HG03066 (cell line): ENCODE results near the gene SPDYE5.

ENCODE experiments used
- ATAC-seq: cut with Tn5 transposase; IDR thresholded peaks from one replicate; pipeline ENCODE4 v1.9.1; 2021; ENCODE audit warnings: low read depth; ENCODE audit not compliant: unreplicated experiment

SPDYE5 gene

DNA sequence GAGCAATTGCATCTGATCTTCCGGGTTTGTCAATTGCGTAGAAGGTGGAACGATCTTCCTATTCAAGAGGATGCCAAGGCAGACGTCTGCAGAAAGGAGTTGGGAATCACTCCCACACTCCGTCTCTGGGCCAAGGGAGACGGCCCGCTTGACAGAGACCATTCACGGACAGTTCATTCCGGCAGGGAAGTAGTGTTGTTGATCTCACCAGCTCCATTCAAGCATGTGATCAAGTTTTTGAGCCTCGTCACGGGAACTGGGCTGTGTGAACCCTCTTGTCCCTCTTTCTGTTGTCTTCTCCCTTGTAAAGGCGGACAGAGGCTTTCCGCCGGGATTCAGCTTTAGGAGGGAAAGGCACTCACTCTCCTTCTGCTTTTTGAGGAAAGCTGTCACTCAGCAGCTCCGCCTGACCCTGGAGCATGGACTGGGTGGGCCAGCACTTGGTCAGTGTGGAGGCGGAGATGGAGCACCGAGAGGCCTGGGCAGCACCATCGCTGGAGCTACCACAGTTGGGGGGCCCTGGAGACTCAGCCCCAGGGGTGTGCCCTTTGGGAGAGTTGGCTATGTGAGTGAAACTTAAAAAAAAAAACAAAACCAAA lies 44.9 kb downstream of the SPDYE5 start:
- no peak for ATAC-seq

DNA sequence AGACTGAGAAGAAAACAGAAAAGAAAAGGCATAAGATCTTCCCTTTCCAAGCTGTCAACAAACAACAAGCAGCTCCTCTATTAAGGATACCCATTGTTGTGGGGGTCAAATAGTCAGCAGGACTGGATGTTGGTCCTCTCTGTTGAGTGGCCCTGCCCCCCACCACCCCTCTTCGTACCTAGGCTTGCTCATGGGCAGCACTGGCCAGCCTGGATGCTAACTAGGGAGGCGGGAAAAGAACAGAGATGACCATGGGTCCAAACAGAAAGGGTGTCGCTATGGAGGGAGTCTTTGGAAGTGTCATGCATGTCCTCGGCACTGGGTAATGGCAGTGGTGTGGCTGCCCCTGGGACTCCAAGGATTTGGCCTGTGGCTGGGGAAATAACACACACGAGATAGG lies 45.6 kb downstream of the SPDYE5 start:
- no peak for ATAC-seq

DNA sequence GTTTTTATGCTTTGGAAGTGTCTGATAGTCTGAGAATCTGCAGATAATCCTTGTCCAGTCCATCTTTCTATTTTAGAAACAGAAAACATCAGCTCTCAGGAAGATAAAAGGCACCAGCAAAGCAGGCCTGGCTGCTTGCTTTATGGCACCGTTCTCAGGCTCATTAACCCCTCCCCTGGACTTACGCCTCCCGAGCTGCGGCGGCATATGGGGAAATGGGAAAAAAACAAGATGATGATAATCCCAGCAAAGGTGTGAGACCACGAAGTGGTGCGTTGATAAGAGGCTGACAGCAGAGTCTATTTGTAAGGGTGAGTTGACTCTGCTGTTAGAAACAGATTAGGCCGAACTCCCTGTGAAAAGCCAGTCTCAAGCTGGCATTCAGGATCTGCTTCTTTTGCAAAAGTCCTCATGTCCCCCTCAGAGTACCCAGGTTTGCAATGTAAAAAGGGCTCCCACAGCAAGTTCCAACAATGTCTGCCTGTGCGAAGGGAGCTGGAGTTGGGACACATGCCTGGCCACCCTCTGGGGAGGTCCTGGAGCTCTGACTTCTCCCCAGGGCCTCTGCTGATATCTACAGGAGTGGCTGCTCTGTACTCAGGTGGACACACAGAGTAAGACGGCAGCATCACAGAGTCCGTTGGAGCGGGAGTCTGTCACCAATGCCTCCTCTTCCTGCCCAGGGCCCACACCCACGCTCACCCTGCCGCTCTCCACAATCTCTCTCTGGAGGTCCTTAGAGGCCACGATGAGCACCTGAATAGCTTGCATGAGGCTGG lies 54.3 kb downstream of the SPDYE5 start:
- no peak for ATAC-seq
